DOHH2 (cell line): Measurements from ENCODE around the gene PGBD5.

Experiments
- H3F3A ChIP-seq: fragments of 200-600 bp; sonication (generic), shearing (Covaris generic); 2 replicates; pipeline ENCODE4 v1.6.0; 2016; ENCODE audit warnings: antibody characterized with exemption, mild to moderate bottlenecking; ENCODE audit not compliant: control insufficient read depth, insufficient read depth
- H3K27ac ChIP-seq: fragments of 200-600 bp; sonication (generic); 2 replicates; pipeline ENCODE4 v1.5.1; 2014; ENCODE audit warnings: low read depth, mild to moderate bottlenecking, low read length, moderate library complexity
- H3K27me3 ChIP-seq: fragments of 200-600 bp; sonication (generic); 2 replicates; pipeline ENCODE4 v1.6.1; 2014; ENCODE audit warnings: mild to moderate bottlenecking, low read length, mixed read lengths; ENCODE audit not compliant: control insufficient read depth
- H3K36me3 ChIP-seq: fragments of 200-600 bp; sonication (generic); 2 replicates; pipeline ENCODE4 v1.6.1; 2014; ENCODE audit warnings: mild to moderate bottlenecking, low read length, moderate library complexity, mixed read lengths; ENCODE audit not compliant: control insufficient read depth
- H3K4me1 ChIP-seq: fragments of 200-600 bp; sonication (generic); 2 replicates; pipeline ENCODE4 v1.6.1; 2014; ENCODE audit warnings: mild to moderate bottlenecking, low read length, mixed read lengths; ENCODE audit not compliant: control insufficient read depth
- H3K4me2 ChIP-seq: fragments of 200-600 bp; sonication (generic); 2 replicates; pipeline ENCODE4 v1.6.0; 2014; ENCODE audit warnings: mild to moderate bottlenecking, low read length, moderate library complexity
- H3K4me3 ChIP-seq: fragments of 200-600 bp; sonication (generic); 2 replicates; pipeline ENCODE4 v1.5.1; 2014; ENCODE audit warnings: mild to moderate bottlenecking, low read length, mixed read lengths
- H3K79me2 ChIP-seq: fragments of 200-600 bp; sonication (generic); 2 replicates; pipeline ENCODE4 v1.6.1; 2014; ENCODE audit warnings: mild to moderate bottlenecking, low read length, mixed read lengths; ENCODE audit not compliant: control insufficient read depth
- H3K9me2 ChIP-seq: fragments of 200-600 bp; sonication (generic); replicated peaks from 2 replicates; pipeline ENCODE4 v1.6.1; 2014; ENCODE audit warnings: mild to moderate bottlenecking, low read length, mixed read lengths; ENCODE audit not compliant: control insufficient read depth
- H3K9me3 ChIP-seq: fragments of 200-600 bp; sonication (generic); 2 replicates; pipeline ENCODE4 v1.6.1; 2014; ENCODE audit warnings: antibody characterized with exemption, low read length, mixed read lengths; ENCODE audit not compliant: control insufficient read depth, insufficient read depth
- H4K20me1 ChIP-seq: fragments of 200-600 bp; sonication (generic); 2 replicates; pipeline ENCODE4 v1.6.0; 2014; ENCODE audit warnings: low read depth, mild to moderate bottlenecking, antibody characterized with exemption, low read length, moderate library complexity; ENCODE audit not compliant: control insufficient read depth, insufficient read depth
- CTCF ChIP-seq: fragments of 200-600 bp; sonication (generic); IDR thresholded peaks from one replicate; pipeline ENCODE4 v1.5.1; 2014; ENCODE audit warnings: antibody characterized with exemption, mild to moderate bottlenecking, low read depth, low read length; ENCODE audit not compliant: poor library complexity, severe bottlenecking
- EZH2phosphoT487 ChIP-seq: fragments of 200-600 bp; sonication (generic); IDR thresholded peaks from 2 replicates; pipeline ENCODE4 v1.6.1; 2017; ENCODE audit warnings: borderline replicate concordance, mild to moderate bottlenecking, antibody characterized with exemption, low read length, moderate library complexity, mixed read lengths

PGBD5 gene

GRCh38 chr1:230272557-230272956, 153.6 kb downstream of the PGBD5 start:
- H3K9me3 ChIP-seq: no peaks in the 10 kb centered on the region
- H3F3A ChIP-seq: peaks cover 35% of the 10 kb centered on the region
- no peak overlapping the region for H3K4me3 ChIP-seq
- no peaks in the 10 kb centered on the region for H3K79me2 ChIP-seq
- H3K27me3 ChIP-seq: no peaks in the 10 kb centered on the region
- H3K27ac ChIP-seq: peak overlapping the region; percentile 29
- no peaks in the 10 kb centered on the region for H3K9me2 ChIP-seq
- peaks cover 24% of the 10 kb centered on the region for H3K36me3 ChIP-seq
- H3K4me1 ChIP-seq: peaks cover 82% of the 10 kb centered on the region
- no peaks in the 10 kb centered on the region for H4K20me1 ChIP-seq
- no peak overlapping the region for H3K4me2 ChIP-seq
- TF ChIP-seq CTCF (no peak), EZH2phosphoT487 (no peak)

- TF ChIP-seq EZH2phosphoT487 (no peak), CTCF (no peak)
- Histone ChIP-seq H3K4me2 (peak overlapping the region; percentile 55), H3K4me3 (no peak overlapping the region; the same call in 1 of the 2 replicates), H3K27me3 (no peaks in the 10 kb centered on the region), H3K9me2 (no peaks in the 10 kb centered on the region), H3K36me3 (peaks cover 20% of the 10 kb centered on the region), H4K20me1 (no peaks in the 10 kb centered on the region), H3F3A (peaks cover 30% of the 10 kb centered on the region), H3K79me2 (no peaks in the 10 kb centered on the region), H3K9me3 (no peaks in the 10 kb centered on the region), H3K27ac (peak overlapping the region; percentile 78), H3K4me1 (peaks cover 71% of the 10 kb centered on the region)
Measured at GRCh38 chr1:230271300-230272035, 154.7 kb downstream of the PGBD5 start.

GRCh38 chr1:230270559-230271281, 155.4 kb downstream of the PGBD5 start:
- Histone ChIP-seq H3K27ac (peak overlapping the region; percentile 78), H3K27me3 (no peaks in the 10 kb centered on the region), H3K36me3 (peaks cover 15% of the 10 kb centered on the region), H3K4me3 (peak overlapping the region; percentile 46), H3F3A (peaks cover 29% of the 10 kb centered on the region), H3K79me2 (no peaks in the 10 kb centered on the region), H3K4me2 (peak overlapping the region; percentile 55), H3K4me1 (peaks cover 65% of the 10 kb centered on the region), H4K20me1 (no peaks in the 10 kb centered on the region), H3K9me2 (no peaks in the 10 kb centered on the region), H3K9me3 (no peaks in the 10 kb centered on the region)
- TF ChIP-seq CTCF (no peak), EZH2phosphoT487 (no peak)
